Neural crest cell (in vitro differentiated cells): ENCODE results near the gene PFN4. TPM values are rescaled to one million over a fixed set of nuclear protein-coding genes. Genes with fewer than 3 reads are reported as not detected.

Source experiments
- DNase-seq: peaks from one replicate; pipeline ENCODE4 v3.0.0; 2021; ENCODE audit warnings: low read depth, mixed read lengths, low spot score
- H3K27ac Mint-ChIP-seq: one replicate; pipeline ENCODE4 v1.8.0; 2021; ENCODE audit warnings: mild to moderate bottlenecking, mixed read lengths; ENCODE audit not compliant: unreplicated experiment
- H3K27me3 Mint-ChIP-seq: 2 replicates; pipeline ENCODE4 v1.8.0; 2021; ENCODE audit warnings: low read depth, mild to moderate bottlenecking, mixed read lengths
- H3K36me3 Mint-ChIP-seq: 2 replicates; pipeline ENCODE4 v1.8.0; 2021; ENCODE audit warnings: low read depth, mild to moderate bottlenecking, mixed read lengths
- H3K4me1 Mint-ChIP-seq: 2 replicates; pipeline ENCODE4 v1.8.0; 2021; ENCODE audit warnings: mixed read lengths
- H3K4me3 Mint-ChIP-seq: one replicate; pipeline ENCODE4 v1.8.0; 2021; ENCODE audit warnings: mild to moderate bottlenecking, mixed read lengths
- H3K9me3 Mint-ChIP-seq: 2 replicates; pipeline ENCODE4 v1.8.0; 2021; ENCODE audit warnings: mixed read lengths
- long read RNA-seq: library from polyadenylated mRNA; unstranded; transcript quantifications from one replicate; pipeline ENCODE4 v2.0.0, GENCODE V29; 2020
- total RNA-seq: library from RNA; stranded (reverse); gene quantifications from 2 replicates; pipeline ENCODE4 v1.2.1, GENCODE V29; 2021
- TF ChIP-seq, protein P1 (sequence below): fragments of 200-600 bp; sonication (generic); conservative IDR thresholded peaks from 2 replicates; pipeline ENCODE4 v1.5.0; 2021; ENCODE audit warnings: antibody characterized with exemption, mild to moderate bottlenecking

The PFN4 gene, protein sequence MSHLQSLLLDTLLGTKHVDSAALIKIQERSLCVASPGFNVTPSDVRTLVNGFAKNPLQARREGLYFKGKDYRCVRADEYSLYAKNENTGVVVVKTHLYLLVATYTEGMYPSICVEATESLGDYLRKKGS
- 1.3 and 1.7 TPM in 2 replicates for total RNA-seq
- long read RNA-seq, partial matches to known transcripts = 1 of 1 reads
- long read RNA-seq, other reads (novel, unspliced or antisense) = 0 of 1 reads

DNA sequence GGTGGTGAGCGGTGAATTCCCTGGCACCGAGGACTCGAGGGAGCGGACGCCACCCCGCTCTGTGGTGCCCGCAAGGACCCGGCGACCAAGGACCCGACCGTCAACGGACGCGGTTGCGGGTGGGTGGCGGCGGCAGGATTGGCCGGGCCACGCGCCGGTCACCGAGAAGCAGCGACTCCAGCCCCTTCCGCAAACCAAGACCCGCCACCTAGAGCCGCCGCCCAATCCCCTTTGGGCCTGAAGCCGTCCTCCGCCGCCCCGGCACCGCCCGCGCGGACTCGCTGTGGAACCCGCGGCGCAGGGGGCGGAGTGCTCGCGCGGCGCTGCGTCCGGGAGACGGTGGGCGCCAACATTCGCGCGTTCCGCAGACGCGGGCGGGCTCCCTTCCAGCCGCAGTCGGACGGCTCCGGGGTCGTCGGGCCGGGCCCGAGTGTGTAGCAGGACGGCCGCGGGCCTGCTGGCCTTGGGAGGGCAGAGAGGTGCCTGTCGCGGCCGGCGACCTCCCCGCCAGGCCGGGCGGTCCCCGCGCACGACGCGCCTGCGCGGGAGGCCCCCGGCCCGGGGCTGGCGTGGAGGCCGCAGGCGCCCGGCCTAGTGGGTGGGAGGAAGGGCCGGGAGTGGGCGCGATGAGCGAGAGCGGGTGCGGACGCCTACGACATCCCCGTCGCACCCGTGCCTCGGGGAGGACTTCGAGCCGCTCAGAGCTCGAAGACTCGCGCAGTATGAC is at the start of gene PFN4, which contains the start of gene FAM228B:
TSS of gene PFN4 (minus strand) at position 140 of the 727 bp plus-strand sequence. CDS start 799 bp downstream, outside the sequence.
TSS of gene FAM228B (plus strand) at position 275 of the 727 bp plus-strand sequence. CDS start 893 bp downstream, outside the sequence.
- DNase-seq = peak; percentile 71
- Mint-ChIP-seq H3K9me3 (no peaks in the 10 kb centered on the region), H3K27me3 (no peaks in the 10 kb centered on the region), H3K27ac (peak within 1 kb of the TSS; percentile 93), H3K4me3 (peak within 1 kb of the TSS; percentile 91), H3K36me3 (peaks cover 3% of the 10 kb centered on the region), H3K4me1 (peaks cover 30% of the 10 kb centered on the region)
- TF ChIP-seq, protein P1, sequence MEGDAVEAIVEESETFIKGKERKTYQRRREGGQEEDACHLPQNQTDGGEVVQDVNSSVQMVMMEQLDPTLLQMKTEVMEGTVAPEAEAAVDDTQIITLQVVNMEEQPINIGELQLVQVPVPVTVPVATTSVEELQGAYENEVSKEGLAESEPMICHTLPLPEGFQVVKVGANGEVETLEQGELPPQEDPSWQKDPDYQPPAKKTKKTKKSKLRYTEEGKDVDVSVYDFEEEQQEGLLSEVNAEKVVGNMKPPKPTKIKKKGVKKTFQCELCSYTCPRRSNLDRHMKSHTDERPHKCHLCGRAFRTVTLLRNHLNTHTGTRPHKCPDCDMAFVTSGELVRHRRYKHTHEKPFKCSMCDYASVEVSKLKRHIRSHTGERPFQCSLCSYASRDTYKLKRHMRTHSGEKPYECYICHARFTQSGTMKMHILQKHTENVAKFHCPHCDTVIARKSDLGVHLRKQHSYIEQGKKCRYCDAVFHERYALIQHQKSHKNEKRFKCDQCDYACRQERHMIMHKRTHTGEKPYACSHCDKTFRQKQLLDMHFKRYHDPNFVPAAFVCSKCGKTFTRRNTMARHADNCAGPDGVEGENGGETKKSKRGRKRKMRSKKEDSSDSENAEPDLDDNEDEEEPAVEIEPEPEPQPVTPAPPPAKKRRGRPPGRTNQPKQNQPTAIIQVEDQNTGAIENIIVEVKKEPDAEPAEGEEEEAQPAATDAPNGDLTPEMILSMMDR = no peak

DNA sequence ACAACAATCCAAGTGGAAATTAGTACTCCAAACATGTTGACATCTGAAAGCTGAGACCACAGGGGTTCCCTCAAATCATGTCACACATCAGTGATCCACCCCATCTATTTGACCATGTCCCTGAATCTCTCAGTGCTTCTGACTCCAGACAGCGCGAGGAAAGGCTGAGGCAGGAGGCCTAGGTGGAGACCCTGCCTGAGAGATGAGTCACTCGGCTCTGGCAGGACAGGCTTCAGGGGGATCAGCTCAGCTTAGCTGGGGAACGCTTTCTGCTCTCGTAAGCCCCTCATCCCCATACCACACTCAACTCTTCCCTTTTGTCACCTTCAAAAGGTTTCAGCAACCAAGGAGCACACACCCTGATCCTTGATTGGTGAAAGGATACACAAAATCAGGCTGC is 45.9 kb upstream of the PFN4 start:
- no peak overlapping the region for H3K4me3 Mint-ChIP-seq
- H3K36me3 Mint-ChIP-seq = peaks cover 2% of the 10 kb centered on the region
- no peaks in the 10 kb centered on the region for H3K4me1 Mint-ChIP-seq
- DNase-seq = no peak
- TF ChIP-seq, protein P1 = no peak
- H3K9me3 Mint-ChIP-seq = no peaks in the 10 kb centered on the region
- H3K27me3 Mint-ChIP-seq = no peaks in the 10 kb centered on the region
- H3K27ac Mint-ChIP-seq = no peak overlapping the region

DNA sequence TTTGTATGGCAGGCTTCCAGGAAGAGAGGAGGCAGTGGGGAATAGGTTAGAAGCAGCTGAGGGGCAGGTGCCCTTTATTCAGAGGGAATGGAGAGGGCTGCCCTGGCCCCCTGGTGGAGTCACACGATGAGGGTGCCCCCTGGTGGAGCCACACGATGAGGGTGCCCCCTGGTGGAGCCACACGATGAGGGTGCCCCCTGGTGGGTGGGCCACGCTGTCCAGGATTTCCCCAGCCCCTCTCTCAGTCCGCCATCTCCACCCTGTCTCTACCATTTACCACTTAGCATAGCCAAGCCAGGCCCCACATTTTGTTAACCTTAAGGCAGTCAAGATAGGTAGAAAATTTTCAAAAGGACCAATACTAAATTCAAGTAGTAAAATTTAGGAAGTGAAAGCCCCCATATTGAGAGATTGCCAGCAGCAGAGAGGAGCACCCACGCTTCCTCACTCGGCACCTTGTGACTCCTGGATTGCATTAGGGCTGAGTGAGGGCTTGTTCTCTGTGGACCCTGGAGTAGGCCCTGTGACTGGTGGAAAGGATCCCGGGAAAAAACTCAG is 41.4 kb upstream of the PFN4 start:
- TF ChIP-seq, protein P1 = peak; percentile 54
- peaks cover 18% of the 10 kb centered on the region for H3K36me3 Mint-ChIP-seq
- no peaks in the 10 kb centered on the region for H3K4me1 Mint-ChIP-seq
- peak; percentile 14 for DNase-seq
- no peak overlapping the region for H3K4me3 Mint-ChIP-seq
- H3K9me3 Mint-ChIP-seq = peaks cover 3% of the 10 kb centered on the region
- no peaks in the 10 kb centered on the region for H3K27me3 Mint-ChIP-seq
- no peak overlapping the region for H3K27ac Mint-ChIP-seq

DNA sequence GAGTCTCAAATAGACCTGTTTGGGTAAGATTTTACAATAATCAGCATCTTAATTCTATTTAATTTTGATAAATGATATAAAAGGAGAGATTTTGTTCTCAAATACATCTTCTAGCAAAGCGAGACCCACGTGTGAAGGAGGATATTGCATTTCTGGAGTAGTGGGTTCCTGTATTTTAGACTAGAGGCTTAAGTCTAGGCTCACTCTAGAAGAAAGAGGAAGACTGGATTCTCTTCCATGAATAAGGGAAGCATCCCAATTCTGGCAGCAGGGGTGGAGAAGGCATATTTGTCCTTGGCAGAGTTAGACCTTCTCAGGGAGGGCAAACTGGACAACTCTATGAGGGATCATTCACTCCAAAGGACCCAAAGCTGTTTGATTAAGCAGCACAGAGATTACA is 40.5 kb upstream of the PFN4 start:
- TF ChIP-seq, protein P1 = no peak
- Mint-ChIP-seq H3K36me3 (peaks cover 22% of the 10 kb centered on the region), H3K9me3 (peaks cover 7% of the 10 kb centered on the region), H3K27me3 (no peaks in the 10 kb centered on the region), H3K4me1 (no peaks in the 10 kb centered on the region), H3K4me3 (no peak overlapping the region), H3K27ac (no peak overlapping the region)
- no peak for DNase-seq

DNA sequence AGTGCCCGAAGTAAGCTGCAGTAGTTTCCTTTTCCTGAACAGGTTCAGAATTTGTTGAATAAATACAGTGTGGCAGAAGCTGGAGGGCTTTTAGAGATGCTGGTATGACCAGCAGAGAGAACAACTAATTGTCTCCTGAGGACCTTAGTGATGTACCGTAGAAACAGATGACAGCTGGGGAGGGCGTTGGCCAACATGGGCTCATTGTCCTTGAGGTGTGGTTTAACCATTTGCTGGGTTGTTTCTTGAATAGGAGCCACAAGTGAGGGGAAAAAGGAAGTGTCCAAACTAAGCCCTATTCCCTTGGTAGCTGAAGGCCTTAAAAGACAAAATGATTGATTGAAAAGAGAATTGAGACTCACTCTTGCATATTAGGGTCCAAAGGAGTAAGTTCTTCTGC is 40.1 kb upstream of the PFN4 start:
- no peak overlapping the region for H3K4me3 Mint-ChIP-seq
- no peaks in the 10 kb centered on the region for H3K4me1 Mint-ChIP-seq
- no peaks in the 10 kb centered on the region for H3K27me3 Mint-ChIP-seq
- TF ChIP-seq, protein P1 = no peak
- H3K9me3 Mint-ChIP-seq = peaks cover 7% of the 10 kb centered on the region
- peaks cover 26% of the 10 kb centered on the region for H3K36me3 Mint-ChIP-seq
- DNase-seq = no peak
- H3K27ac Mint-ChIP-seq = no peak overlapping the region
